Measurements from ENCODE around the gene TPRA1.

The TPRA1 gene

GRCh38 chr3:127590593-127591465 lies at the start of gene TPRA1:
TSS of gene TPRA1 (minus strand) at chr3:127590733. CDS start at chr3:127580146, 10,587 bp downstream.
- peak; percentile 100 for DNase-seq

GRCh38 chr3:127640042-127640355 lies 49.5 kb upstream of the TPRA1 start:
- no peak for DNase-seq

- DNase-seq, result no peak
These were observed 48.9 kb upstream of the TPRA1 start for GRCh38 chr3:127639173-127640041.

- DNase-seq, result no peak
These were observed 47.4 kb upstream of the TPRA1 start for GRCh38 chr3:127637971-127638370.

GRCh38 chr3:127637546-127637945 lies 47.0 kb upstream of the TPRA1 start:
- DNase-seq, result no peak

- DNase-seq, result no peak
These were observed 44.1 kb upstream of the TPRA1 start for GRCh38 chr3:127634653-127635052.

GRCh38 chr3:127632035-127632820 lies 41.7 kb upstream of the TPRA1 start:
- DNase-seq, result peak; percentile 30 to 42

- peak; percentile 85 to 86 for DNase-seq
These were observed 40.5 kb upstream of the TPRA1 start for GRCh38 chr3:127630811-127631714.

- peak in 1 of 2 experiments; percentile 34 for DNase-seq
These were observed 39.2 kb upstream of the TPRA1 start for GRCh38 chr3:127629467-127630403.

- DNase-seq, result peak; percentile 39 to 75
These were observed 38.4 kb upstream of the TPRA1 start, which contains the start of gene PODXL2 for GRCh38 chr3:127628788-127629466. TSS of gene PODXL2 (plus strand) at chr3:127629185. CDS start at chr3:127629220, 35 bp downstream.

- no peak for DNase-seq
These were observed 37.9 kb upstream of the TPRA1 start for GRCh38 chr3:127628426-127628787.

- DNase-seq, result no peak
These were observed 35.3 kb upstream of the TPRA1 start for GRCh38 chr3:127625821-127626220.

GRCh38 chr3:127624063-127624462 lies 33.5 kb upstream of the TPRA1 start:
- no peak for DNase-seq

- DNase-seq, result no peak
These were observed 32.4 kb upstream of the TPRA1 start for GRCh38 chr3:127622772-127623576.

- DNase-seq, result no peak
These were observed 31.5 kb upstream of the TPRA1 start for GRCh38 chr3:127622031-127622430.

GRCh38 chr3:127620637-127621375 lies 30.3 kb upstream of the TPRA1 start:
- no peak for DNase-seq

GRCh38 chr3:127618891-127619290 lies 28.4 kb upstream of the TPRA1 start:
- DNase-seq, result no peak

GRCh38 chr3:127616836-127617605 lies 26.5 kb upstream of the TPRA1 start:
- DNase-seq, result no peak
